ENCODE data around the gene SLC44A1.

The SLC44A1 gene

GRCh38 chr9:105338308-105338707, 93.9 kb downstream of the SLC44A1 start:
- DNase-seq (ENCODE audit: low read depth in 2 of 2) = no peak

- DNase-seq (ENCODE audit: low read depth in 2 of 2) = no peak
These were observed 95.4 kb downstream of the SLC44A1 start for GRCh38 chr9:105339849-105340248.

GRCh38 chr9:105341434-105342146, 97.1 kb downstream of the SLC44A1 start:
- DNase-seq (ENCODE audit: low read depth in 2 of 2) = no peak

- DNase-seq (ENCODE audit: low read depth in 2 of 2) = no peak
These were observed 97.7 kb downstream of the SLC44A1 start for GRCh38 chr9:105342147-105342505.

GRCh38 chr9:105344283-105344682, 99.8 kb downstream of the SLC44A1 start:
- DNase-seq (ENCODE audit: low read depth in 2 of 2) = no peak

GRCh38 chr9:105345626-105346025, 101.2 kb downstream of the SLC44A1 start:
- DNase-seq (ENCODE audit: low read depth in 2 of 2) = no peak

GRCh38 chr9:105346273-105346672, 101.8 kb downstream of the SLC44A1 start:
- DNase-seq (ENCODE audit: low read depth in 2 of 2) = no peak

GRCh38 chr9:105354448-105354847, 110.0 kb downstream of the SLC44A1 start:
- DNase-seq (ENCODE audit: low read depth in 2 of 2) = no peak

GRCh38 chr9:105355781-105356180, 111.3 kb downstream of the SLC44A1 start:
- DNase-seq (ENCODE audit: low read depth in 2 of 2) = no peak

- DNase-seq (ENCODE audit: low read depth in 2 of 2) = no peak
These were observed 113.5 kb downstream of the SLC44A1 start for GRCh38 chr9:105357937-105358336.

- DNase-seq (ENCODE audit: low read depth in 2 of 2) = no peak
These were observed 115.4 kb downstream of the SLC44A1 start for GRCh38 chr9:105359892-105360291.

- DNase-seq (ENCODE audit: low read depth in 2 of 2) = no peak
These were observed 115.9 kb downstream of the SLC44A1 start for GRCh38 chr9:105360344-105360743.

- no peak for DNase-seq (ENCODE audit: low read depth in 2 of 2)
These were observed 117.4 kb downstream of the SLC44A1 start for GRCh38 chr9:105361873-105362272.

- DNase-seq (ENCODE audit: low read depth in 2 of 2) = no peak
These were observed 118.0 kb downstream of the SLC44A1 start for GRCh38 chr9:105362470-105362869.

GRCh38 chr9:105363837-105364236, 119.4 kb downstream of the SLC44A1 start:
- no peak for DNase-seq (ENCODE audit: low read depth in 2 of 2)

GRCh38 chr9:105369911-105370310, 125.5 kb downstream of the SLC44A1 start:
- no peak for DNase-seq (ENCODE audit: low read depth in 2 of 2)

- DNase-seq (ENCODE audit: low read depth in 2 of 2) = no peak
These were observed 129.3 kb downstream of the SLC44A1 start for GRCh38 chr9:105373723-105374122.

- no peak for DNase-seq (ENCODE audit: low read depth in 2 of 2)
These were observed 130.9 kb downstream of the SLC44A1 start for GRCh38 chr9:105375323-105375722.

GRCh38 chr9:105376893-105377292, 132.4 kb downstream of the SLC44A1 start:
- DNase-seq (ENCODE audit: low read depth in 2 of 2) = no peak

GRCh38 chr9:105385381-105385985, 141.0 kb downstream of the SLC44A1 start:
- no peak for DNase-seq (ENCODE audit: low read depth in 2 of 2)

GRCh38 chr9:105389796-105390195, 145.3 kb downstream of the SLC44A1 start:
- DNase-seq (ENCODE audit: low read depth in 2 of 2) = no peak

GRCh38 chr9:105390871-105391270, 146.4 kb downstream of the SLC44A1 start:
- DNase-seq (ENCODE audit: low read depth in 2 of 2) = no peak

GRCh38 chr9:105391288-105391687, 146.8 kb downstream of the SLC44A1 start:
- no peak for DNase-seq (ENCODE audit: low read depth in 2 of 2)

GRCh38 chr9:105392531-105392930, 148.1 kb downstream of the SLC44A1 start:
- no peak for DNase-seq (ENCODE audit: low read depth in 2 of 2)
